ENCODE data around the gene NAA10. TPM values are rescaled to one million over a fixed set of nuclear protein-coding genes. Genes with fewer than 3 reads are reported as not detected.

NAA10 gene
- total and polyA plus RNA-seq, 7 donors: 105 to 203 (median 166) TPM

DNA sequence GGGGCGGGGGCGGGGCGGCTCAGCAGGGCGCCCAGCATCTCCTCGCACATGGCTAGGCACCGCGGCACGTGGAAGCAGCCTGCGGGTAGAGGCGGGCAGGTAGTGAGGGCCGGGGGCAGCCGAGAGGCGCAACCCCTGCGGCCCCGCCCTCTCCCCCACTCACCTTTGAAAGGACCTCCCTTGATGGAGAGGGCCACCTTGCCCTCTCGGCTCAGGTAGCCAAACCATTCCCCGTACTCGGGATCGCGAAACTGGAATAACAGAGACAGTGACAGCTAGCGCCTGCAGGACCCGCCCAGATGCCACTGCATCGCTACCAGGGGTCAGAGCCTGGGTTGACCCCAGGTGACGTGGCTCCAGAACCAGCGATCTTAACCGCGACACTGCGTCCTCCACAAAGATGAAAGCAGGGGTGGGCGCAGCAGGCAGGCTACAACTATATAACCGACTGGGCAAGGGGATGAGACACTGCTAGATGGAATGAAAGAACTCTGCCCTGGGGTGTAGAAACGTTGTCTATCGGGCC, 552 bp upstream of the NAA10 start:
- intact Hi-C loops (cut with DNase I): no loop called here

DNA sequence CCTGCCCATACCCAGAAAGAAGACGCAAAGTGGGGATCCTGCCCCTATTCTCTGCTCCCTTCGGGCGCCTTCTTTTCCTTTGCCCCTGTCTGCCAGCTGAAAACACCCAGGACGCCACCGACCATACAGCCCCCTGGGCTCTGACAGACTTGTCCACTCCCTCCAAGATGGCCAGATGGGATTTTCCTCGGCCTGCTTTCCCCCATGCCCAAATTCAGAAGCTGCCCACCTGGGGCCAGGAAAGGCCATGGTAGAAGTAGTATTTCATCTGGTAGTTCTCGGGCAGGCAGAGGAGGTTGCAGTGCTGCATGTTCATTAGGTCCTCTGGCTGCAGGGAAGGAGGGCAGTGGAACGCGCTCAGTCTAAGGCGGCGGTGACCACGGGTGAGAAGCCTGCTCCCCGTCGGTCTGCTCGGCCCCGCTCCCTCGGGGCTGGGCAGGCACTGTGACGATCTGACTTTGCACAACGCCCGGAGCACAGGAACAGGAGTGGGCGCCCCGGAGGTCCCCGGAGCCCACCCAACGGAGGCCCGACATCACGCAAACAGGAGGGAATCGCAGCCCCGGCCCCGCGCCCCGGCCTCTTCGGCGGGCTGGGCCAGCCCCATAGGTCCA, 582 bp downstream of the NAA10 start:
- Histone ChIP-seq H3K4me1 (peaks cover 16% of the 10 kb centered on the region), H3K36me3 (ENCODE audit: insufficient read depth in 1 of 2, low read depth in 1 of 2) (peaks cover 3 to 46% of the 10 kb centered on the region in 2 donors), H3K9me3 (no peaks in the 10 kb centered on the region), H3K4me3 (peak overlapping the region; percentile 80), H3K27me3 (ENCODE audit: insufficient read depth in 3 of 3, low read length in 2 of 3) (no peaks in the 10 kb centered on the region), H3K27ac (peak overlapping the region; percentile 81)
- ATAC-seq (peak in 3 of 4 donors; percentile 1 to 55 (median 9)), DNase-seq (no peak)
- WGBS, 3 donors: 2 to 16% (median 4%) methylated on average over 11 to 33 of the region's 33 CpGs
- TF ChIP-seq, protein P1, sequence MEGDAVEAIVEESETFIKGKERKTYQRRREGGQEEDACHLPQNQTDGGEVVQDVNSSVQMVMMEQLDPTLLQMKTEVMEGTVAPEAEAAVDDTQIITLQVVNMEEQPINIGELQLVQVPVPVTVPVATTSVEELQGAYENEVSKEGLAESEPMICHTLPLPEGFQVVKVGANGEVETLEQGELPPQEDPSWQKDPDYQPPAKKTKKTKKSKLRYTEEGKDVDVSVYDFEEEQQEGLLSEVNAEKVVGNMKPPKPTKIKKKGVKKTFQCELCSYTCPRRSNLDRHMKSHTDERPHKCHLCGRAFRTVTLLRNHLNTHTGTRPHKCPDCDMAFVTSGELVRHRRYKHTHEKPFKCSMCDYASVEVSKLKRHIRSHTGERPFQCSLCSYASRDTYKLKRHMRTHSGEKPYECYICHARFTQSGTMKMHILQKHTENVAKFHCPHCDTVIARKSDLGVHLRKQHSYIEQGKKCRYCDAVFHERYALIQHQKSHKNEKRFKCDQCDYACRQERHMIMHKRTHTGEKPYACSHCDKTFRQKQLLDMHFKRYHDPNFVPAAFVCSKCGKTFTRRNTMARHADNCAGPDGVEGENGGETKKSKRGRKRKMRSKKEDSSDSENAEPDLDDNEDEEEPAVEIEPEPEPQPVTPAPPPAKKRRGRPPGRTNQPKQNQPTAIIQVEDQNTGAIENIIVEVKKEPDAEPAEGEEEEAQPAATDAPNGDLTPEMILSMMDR (IDR thresholded peaks at IDR 0.05): no peak
- intact Hi-C loops (cut with DNase I): no loop called here

More for the DNA sequence above, 552 bp upstream of the NAA10 start:
- no peaks in the 10 kb centered on the region for H3K27me3 ChIP-seq (ENCODE audit: insufficient read depth in 3 of 3, low read length in 2 of 3)
- peak; percentile 3 to 11 (median 6) for ATAC-seq
- DNase-seq: no peak
- TF ChIP-seq, protein P1 (IDR thresholded peaks at IDR 0.05): no peak
- WGBS, 3 donors: 13 to 38% (median 19%) methylated on average over 17 to 27 of the region's 32 CpGs
- H3K4me3 ChIP-seq: peak overlapping the region; percentile 80
- H3K36me3 ChIP-seq (ENCODE audit: insufficient read depth in 1 of 2, low read depth in 1 of 2): peaks cover 0 to 35% of the 10 kb centered on the region in 2 donors
- peaks cover 15% of the 10 kb centered on the region for H3K4me1 ChIP-seq
- peak overlapping the region; percentile 50 for H3K27ac ChIP-seq
- no peaks in the 10 kb centered on the region for H3K9me3 ChIP-seq

DNA sequence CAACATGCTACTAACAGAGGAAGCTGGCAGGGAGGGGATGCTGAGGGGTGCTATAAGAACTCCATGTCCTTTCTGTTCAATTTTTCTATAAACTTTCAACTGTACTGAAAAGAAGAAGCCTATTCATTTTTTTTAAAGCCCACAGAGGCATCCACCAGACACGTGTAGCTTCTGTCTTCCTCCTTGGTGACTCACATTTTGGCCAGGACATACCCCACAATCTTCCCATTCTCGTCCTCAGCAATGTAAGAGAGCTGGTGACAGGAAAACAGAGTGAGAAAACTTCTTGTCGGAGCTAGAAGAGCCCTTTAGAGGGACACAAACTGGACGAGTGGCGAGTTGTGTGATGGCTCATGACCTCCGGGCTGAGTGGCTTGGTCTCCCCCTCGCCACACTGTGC, 1.1 kb downstream of the NAA10 start:
- Histone ChIP-seq H3K27me3 (ENCODE audit: insufficient read depth in 3 of 3, low read length in 2 of 3) (no peaks in the 10 kb centered on the region), H3K9me3 (no peaks in the 10 kb centered on the region), H3K36me3 (ENCODE audit: insufficient read depth in 1 of 2, low read depth in 1 of 2) (peaks cover 3 to 48% of the 10 kb centered on the region in 2 donors), H3K27ac (peak overlapping the region; percentile 81), H3K4me1 (peaks cover 21% of the 10 kb centered on the region), H3K4me3 (peak overlapping the region; percentile 80)
- intact Hi-C loops (cut with DNase I): no loop called here
- DNase-seq (no peak), ATAC-seq (no peak)
- WGBS, 3 donors: 31 to 48% (median 34%) methylated on average over 7 of the region's 7 CpGs
- TF ChIP-seq, protein P1 (IDR thresholded peaks at IDR 0.05): no peak

DNA sequence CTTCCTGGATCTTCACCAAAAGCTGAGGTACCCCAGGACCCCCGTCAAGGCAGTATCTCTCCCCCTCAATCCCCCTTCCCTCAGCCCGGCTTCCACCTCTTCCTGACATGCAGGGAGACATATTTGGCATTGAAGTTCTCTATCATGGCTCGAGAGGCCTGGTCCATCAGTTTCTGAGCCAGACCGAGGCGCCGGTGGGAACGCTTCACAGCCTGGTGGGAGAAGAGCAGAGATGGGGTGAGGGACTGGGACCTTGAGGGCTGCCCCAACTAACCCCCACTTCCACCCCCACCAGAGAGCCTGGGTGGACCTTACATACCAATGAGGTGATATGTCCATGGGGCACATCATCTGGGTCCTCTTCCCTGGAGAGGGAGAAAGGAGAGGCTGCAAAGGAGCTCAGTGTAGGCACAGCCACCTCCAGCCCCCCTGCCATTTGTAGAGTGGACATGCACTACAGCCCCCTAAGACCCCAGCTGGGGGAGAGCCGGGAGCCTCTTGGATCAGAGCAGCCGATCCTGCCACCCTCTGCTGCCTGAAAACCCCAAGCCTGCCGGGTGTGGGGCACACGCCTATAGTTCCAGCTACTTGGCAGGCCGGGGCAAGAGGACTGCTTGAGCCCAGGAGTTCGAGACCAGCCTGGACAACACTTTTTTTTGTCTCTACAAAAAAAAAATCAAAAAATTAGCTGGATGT, 2.5 kb downstream of the NAA10 start:
- WGBS, 3 donors: 89 to 93% (median 92%) methylated on average over 11 to 13 of the region's 13 CpGs
- intact Hi-C loops (cut with DNase I): no loop called here
- no peak for DNase-seq

More for the DNA sequence above, 2.5 kb downstream of the NAA10 start:
- Histone ChIP-seq H3K4me3 (no peak overlapping the region), H3K27ac (no peak overlapping the region), H3K36me3 (ENCODE audit: insufficient read depth in 1 of 2, low read depth in 1 of 2) (peaks cover 3 to 48% of the 10 kb centered on the region in 2 donors), H3K4me1 (peaks cover 28% of the 10 kb centered on the region), H3K9me3 (no peaks in the 10 kb centered on the region), H3K27me3 (ENCODE audit: insufficient read depth in 3 of 3, low read length in 2 of 3) (no peaks in the 10 kb centered on the region)
- TF ChIP-seq, protein P1 (IDR thresholded peaks at IDR 0.05): no peak
- ATAC-seq: no peak

Data from psoas muscle (tissue), 8 donors.